SU-DHL-6 (cell line): Measurements from ENCODE around the gene PLAU.

Source experiments
- EZH2phosphoT487 ChIP-seq: fragments of 200-600 bp; sonication (generic), shearing (Covaris generic); conservative IDR thresholded peaks from 2 replicates; pipeline ENCODE4 v1.6.1; 2018; ENCODE audit warnings: mild to moderate bottlenecking, antibody characterized with exemption, low read length, moderate library complexity, mixed read lengths
- TF ChIP-seq, protein P1 (sequence below): fragments of 200-600 bp; sonication (generic); IDR thresholded peaks from one replicate; pipeline ENCODE4 v1.5.1; 2017; ENCODE audit warnings: antibody characterized with exemption, mild to moderate bottlenecking, low read length, moderate library complexity; ENCODE audit not compliant: insufficient read depth, poor library complexity, severe bottlenecking

GRCh38 chr10:73907841-73908517 lies 3.0 kb upstream of the PLAU start:
- no peak for TF ChIP-seq EZH2phosphoT487
- TF ChIP-seq, protein P1, sequence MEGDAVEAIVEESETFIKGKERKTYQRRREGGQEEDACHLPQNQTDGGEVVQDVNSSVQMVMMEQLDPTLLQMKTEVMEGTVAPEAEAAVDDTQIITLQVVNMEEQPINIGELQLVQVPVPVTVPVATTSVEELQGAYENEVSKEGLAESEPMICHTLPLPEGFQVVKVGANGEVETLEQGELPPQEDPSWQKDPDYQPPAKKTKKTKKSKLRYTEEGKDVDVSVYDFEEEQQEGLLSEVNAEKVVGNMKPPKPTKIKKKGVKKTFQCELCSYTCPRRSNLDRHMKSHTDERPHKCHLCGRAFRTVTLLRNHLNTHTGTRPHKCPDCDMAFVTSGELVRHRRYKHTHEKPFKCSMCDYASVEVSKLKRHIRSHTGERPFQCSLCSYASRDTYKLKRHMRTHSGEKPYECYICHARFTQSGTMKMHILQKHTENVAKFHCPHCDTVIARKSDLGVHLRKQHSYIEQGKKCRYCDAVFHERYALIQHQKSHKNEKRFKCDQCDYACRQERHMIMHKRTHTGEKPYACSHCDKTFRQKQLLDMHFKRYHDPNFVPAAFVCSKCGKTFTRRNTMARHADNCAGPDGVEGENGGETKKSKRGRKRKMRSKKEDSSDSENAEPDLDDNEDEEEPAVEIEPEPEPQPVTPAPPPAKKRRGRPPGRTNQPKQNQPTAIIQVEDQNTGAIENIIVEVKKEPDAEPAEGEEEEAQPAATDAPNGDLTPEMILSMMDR: no peak
